Mucosa of rectum (tissue), 2 donors: ENCODE data around the gene CFAP74.
A peak's percentile ranks its signal among the peaks of the same experiment; 100 is the strongest.

Experiments used
- H3K27ac ChIP-seq, 2 donors: one replicate each; pipeline ENCODE4 v1.7.0; 2013; ENCODE audit warnings: inconsistent platforms in 2 of 2, low read depth in 2 of 2, low read length in 2 of 2
- H3K27me3 ChIP-seq, 2 donors: one replicate each; pipeline ENCODE4 v1.7.0; 2013; ENCODE audit warnings: low read length in 2 of 2; ENCODE audit not compliant: control insufficient read depth in 2 of 2, insufficient read depth in 2 of 2
- H3K36me3 ChIP-seq, 2 donors: one replicate each; pipeline ENCODE4 v1.7.0; 2013; ENCODE audit warnings: low read length in 2 of 2; ENCODE audit not compliant: control insufficient read depth in 2 of 2, insufficient read depth in 2 of 2
- H3K4me1 ChIP-seq, 2 donors: one replicate each; pipeline ENCODE4 v1.7.0; 2013; ENCODE audit warnings: low read length in 2 of 2, mild to moderate bottlenecking in 1 of 2; ENCODE audit not compliant: control insufficient read depth in 2 of 2, insufficient read depth in 2 of 2
- H3K4me3 ChIP-seq, 2 donors: one replicate each; pipeline ENCODE4 v1.7.0; 2013; ENCODE audit warnings: low read length in 2 of 2
- H3K9ac ChIP-seq, 2 donors: one replicate each; pipeline ENCODE4 v1.7.0; 2013; ENCODE audit warnings: low read length in 2 of 2, low read depth in 1 of 2, mild to moderate bottlenecking in 1 of 2
- H3K9me3 ChIP-seq, 2 donors: one replicate each; pipeline ENCODE4 v1.7.0; 2013; ENCODE audit warnings: low read length in 2 of 2; ENCODE audit not compliant: control insufficient read depth in 2 of 2
- donor health status: healthy.
- donor health status: Normal muscosa, but diverticular disease.

Gene CFAP74, protein sequence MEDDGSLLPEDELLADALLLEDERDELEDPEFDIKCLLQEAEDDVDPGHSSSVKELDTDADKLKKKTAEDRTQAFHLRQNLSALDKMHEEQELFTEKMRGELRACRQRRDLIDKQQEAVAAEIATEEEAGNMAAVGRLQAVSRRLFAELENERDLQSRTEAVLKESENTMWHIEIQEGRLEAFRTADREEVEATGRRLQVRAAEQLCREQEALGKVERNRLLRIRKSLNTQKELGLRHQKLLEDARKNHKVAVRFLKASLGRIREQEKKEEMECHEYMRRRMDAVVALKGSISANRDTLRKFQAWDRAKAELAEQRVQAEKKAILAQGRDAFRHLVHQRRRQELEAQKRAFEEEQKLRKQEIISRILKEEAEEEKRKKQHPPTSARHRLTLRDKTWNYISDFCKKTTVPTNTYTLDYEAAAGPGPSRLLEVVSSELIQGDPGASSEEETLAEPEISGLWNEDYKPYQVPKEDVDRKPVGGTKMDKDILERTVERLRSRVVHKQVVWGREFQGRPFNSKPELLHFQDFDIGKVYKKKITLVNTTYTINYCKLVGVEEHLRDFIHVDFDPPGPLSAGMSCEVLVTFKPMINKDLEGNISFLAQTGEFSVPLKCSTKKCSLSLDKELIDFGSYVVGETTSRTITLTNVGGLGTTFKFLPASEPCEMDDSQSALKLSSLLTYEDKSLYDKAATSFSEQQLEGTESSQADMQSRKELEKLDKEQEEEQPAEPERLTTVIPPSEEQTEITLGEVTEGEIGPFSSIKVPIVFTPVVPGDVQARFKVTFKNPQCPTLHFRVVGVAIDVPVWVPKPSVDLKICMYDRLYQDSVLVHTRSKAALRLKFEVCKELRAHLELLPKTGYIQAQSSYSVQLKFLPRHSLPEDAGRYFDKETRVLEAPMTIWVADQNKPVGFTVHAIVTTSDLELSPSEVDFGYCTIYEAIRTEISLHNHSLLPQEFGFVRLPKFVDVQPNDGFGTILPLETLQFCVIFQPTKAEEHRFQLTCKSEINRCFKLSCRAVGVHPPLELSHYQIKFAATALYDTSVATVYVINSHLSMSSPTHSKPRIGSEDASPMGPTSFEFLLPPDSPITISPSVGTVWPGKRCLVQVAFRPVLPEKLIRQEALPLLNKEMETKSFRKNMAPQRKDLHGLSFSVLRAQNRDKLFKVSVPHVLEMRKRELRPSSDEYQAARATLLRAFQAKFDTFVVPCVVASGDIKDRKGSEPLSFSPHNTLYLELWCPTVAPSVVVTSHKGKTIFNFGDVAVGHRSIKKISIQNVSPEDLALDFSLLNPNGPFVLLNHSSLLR (N-terminal part only)

DNA sequence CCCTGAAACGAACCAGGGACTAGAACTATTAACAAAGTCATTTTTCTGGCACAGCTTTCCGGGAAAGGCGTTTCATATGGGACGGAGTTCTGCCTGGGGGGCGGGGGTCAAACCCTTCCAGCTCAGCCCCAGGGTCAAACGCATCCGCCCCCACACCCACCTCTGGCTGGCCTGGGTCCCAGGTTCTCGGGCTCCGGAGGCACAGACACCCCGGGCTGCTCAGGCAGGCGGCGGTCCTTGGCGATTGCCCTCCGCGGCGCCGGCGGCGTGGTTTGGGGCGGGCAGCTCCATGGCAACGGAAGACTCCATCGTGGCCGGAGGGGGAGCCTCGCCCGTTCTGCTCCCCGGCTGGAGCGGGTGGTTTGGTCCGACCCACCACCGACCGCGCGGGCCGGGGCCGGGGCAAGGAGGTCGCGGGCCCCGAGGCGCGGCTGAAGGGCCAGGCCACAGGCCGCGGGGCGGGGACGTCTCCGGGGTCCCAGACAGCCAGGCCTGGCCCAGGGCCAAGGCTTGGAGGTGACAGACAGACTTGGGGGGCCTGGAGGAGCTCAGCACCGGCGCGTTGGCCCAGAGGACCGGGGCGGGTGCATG lies at the start of gene CFAP74:
TSS of gene CFAP74 (minus strand) at position 246 of the 591 bp plus-strand sequence. CDS start 12,830 bp downstream, outside the sequence.
- Histone ChIP-seq H3K27ac (no peak within 1 kb of the TSS), H3K4me3 (no peak within 1 kb of the TSS), H3K27me3 (peaks cover 15 to 17% of the 10 kb centered on the region in 2 donors), H3K36me3 (no peaks in the 10 kb centered on the region), H3K4me1 (no peaks in the 10 kb centered on the region), H3K9me3 (no peaks in the 10 kb centered on the region), H3K9ac (no peak within 1 kb of the TSS)

DNA sequence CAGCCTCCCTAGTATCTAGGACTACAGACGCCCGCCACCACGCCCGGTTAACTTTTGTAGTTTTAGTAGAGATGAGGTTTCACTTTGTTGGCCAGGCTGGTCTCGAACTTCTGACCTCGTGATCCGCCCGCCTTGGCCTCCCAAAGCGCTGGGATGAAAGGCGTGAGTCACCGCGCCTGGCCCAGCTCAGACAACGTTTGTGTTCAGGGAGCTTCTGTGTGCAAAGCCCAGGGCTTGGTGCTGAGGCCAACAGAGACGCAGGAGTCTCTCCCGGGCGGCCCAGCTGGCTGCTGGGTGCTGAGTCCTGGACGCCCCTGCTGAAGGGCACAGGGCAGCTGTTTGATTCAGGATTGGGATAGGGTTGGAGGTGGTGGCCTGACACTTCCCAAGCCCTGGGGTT lies 49.6 kb upstream of the CFAP74 start:
- Histone ChIP-seq H3K4me3 (no peak overlapping the region), H3K4me1 (peaks cover 13 to 15% of the 10 kb centered on the region in 2 donors), H3K9ac (no peak overlapping the region), H3K27me3 (no peaks in the 10 kb centered on the region), H3K27ac (no peak overlapping the region), H3K9me3 (no peaks in the 10 kb centered on the region), H3K36me3 (peaks cover 5 to 10% of the 10 kb centered on the region in 2 donors)

DNA sequence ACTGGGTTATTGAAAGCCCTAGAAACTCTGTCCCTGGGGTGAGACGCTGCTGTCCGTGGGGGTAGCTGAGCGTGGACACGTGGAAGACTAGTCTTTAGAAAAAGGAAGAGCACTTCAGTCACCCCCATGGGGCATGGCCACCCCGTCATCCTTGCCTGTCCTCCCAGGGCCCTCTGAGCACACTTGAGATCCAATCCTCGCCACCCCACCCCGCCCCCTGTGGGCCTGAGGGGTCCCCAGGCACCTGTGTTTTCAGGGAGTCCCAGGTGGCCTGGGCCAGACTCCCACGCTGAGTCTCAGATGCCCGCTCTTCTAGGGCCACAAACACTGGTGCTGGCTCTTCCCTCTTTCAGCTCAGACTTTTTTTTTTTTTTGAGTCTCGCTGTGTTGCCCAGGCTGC lies 49.2 kb upstream of the CFAP74 start:
- no peaks in the 10 kb centered on the region for H3K27me3 ChIP-seq
- peaks cover 5 to 10% of the 10 kb centered on the region in 2 donors for H3K36me3 ChIP-seq
- no peaks in the 10 kb centered on the region for H3K9me3 ChIP-seq
- H3K4me3 ChIP-seq: no peak overlapping the region
- H3K4me1 ChIP-seq: peaks cover 18 to 20% of the 10 kb centered on the region in 2 donors
- H3K9ac ChIP-seq: no peak overlapping the region
- no peak overlapping the region for H3K27ac ChIP-seq

DNA sequence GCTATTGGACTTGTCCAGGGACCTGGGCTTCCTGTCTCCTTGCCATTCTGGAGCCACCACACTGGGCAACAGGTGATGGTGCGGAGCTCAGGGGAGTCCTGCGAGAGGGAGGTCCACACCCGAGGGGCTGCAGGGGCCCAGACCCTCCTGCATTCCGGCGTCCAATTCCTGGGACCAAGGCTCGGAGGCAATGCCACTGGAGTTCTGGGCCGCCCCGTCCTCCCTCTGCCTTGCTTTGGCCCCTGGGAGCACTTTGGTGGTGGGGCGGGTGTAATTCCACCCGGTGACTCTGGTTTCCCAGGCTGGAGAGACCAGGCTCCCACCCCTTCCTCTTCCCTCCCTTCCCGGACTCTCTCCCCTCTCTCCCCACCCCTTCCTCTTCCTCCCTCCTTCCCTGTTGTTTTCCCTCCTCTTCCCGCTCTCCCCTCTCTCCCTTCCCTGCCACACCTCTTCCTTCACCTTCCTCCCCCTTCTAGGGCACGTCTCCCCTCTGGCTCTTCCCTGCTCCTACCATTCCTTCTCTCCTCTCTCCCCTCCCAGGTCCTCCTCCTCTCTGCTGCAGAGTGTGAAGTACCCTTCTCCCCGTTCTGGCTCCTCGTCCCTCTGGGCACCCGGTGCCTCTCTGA lies 48.6 kb upstream of the CFAP74 start:
- Histone ChIP-seq H3K9ac (no peak overlapping the region), H3K4me3 (peak overlapping the region in 1 of 2 donors; percentile 72), H3K27ac (no peak overlapping the region), H3K36me3 (peaks cover 5 to 8% of the 10 kb centered on the region in 2 donors), H3K9me3 (no peaks in the 10 kb centered on the region), H3K4me1 (peaks cover 21 to 26% of the 10 kb centered on the region in 2 donors), H3K27me3 (no peaks in the 10 kb centered on the region)

DNA sequence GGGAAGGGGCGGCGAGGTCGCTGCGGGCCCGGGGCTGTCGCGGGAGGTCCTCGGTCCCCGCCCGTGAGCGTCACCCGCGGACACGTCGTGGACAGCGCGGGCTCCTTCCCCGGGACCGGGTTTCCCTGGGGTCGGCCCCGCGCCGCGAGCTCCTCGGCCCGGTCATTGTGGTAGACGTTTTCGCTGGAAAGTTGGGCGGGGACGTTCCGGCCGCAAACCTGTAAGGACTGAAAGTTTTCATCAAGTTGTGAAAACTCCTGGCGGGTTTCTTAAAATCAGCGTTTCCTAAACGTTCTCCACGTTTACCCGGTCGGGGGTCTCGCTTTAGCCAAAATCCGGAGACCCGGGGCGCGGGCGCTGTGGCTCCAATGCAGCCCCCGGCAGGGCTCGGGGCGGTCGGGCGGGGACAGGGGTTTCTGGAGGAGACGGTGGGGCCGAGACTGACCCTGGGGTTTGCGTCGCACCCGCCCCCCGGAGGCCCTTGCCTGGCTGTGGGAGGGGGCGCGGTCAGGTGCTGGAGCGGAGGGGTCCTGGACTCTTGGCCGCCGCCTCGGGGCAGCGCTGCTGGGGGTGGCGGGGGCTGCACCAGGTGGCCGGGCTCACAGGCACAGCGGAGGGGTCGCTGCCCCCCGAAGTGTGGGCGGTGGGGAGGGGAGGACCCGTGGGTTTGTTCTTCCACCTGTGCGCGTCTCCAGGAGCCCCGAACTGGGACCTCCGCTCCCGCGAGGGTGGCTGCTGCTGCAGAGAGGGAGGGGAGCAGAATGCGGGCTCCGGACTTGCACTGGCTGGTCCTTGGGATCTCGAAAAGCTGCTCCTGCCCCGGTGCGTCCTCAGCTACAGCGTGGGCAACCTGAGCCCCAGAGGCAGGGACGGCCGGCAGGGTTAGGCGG lies 47.5 kb upstream of the CFAP74 start:
- Histone ChIP-seq H3K36me3 (peaks cover 4 to 5% of the 10 kb centered on the region in 2 donors), H3K27me3 (no peaks in the 10 kb centered on the region), H3K9ac (peak overlapping the region; percentile 41 to 76), H3K9me3 (no peaks in the 10 kb centered on the region), H3K27ac (peak overlapping the region; percentile 70 to 76), H3K4me3 (peak overlapping the region; percentile 65 to 72), H3K4me1 (peaks cover 27 to 37% of the 10 kb centered on the region in 2 donors)

DNA sequence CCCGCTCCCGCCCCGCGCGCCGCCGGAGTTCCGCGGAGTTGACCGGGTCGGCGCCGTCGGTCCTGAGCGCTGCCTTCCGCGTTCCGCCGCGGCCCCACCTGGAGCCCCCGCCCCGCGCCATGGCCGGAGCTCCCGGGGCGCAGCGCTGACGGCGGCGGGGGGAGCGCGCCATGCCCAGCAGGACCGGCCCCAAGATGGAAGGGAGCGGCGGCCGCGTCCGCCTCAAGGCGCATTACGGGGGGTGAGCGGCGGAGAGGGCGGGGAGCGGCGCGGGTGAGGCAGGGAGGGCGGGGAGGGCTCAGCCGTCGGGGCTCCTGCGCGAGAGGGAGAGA lies 46.8 kb upstream of the CFAP74 start:
- H3K9ac ChIP-seq: peak overlapping the region; percentile 41 to 76
- H3K27ac ChIP-seq: peak overlapping the region; percentile 70 to 76

DNA sequence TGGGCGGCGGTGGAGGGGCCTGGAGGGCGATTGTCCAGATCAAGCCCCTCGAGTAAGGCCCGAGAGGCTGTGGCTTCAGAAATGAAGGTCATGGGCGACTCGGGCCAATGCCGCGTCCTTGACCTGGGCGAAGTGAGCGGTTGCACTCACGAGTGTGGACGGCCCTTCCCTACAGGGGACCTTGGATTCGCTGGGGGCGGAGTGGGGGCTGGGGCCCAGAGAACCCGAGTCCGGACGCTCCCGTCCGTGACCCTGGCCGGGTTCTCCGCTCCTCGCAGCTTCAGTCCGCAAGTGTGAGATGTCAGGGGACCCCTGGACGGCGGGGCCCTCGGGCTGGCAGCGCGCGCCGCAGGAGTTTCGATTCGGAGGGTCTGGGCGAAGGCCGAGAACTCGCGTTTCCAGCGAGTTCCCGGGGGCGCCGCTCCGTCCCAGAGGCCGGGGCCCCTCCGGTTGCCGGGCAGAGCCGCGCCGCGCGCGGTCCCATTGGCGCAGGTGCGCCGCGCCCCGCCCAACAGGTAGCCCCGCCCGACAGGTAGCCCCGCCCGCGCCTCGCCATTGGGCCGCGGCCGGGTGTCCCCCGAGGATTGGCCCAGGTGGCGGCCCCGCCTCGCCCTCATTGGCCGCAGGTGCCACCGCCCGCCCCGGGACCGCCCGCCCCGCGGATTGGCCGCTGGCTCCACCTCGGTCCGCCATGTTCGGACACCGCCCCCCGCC lies 46.3 kb upstream of the CFAP74 start, which contains the start of gene PRKCZ:
TSS of gene PRKCZ (plus strand) at position 694 of the 714 bp plus-strand sequence. CDS start 220 bp downstream, outside the sequence.
- peaks cover 33 to 44% of the 10 kb centered on the region in 2 donors for H3K4me1 ChIP-seq
- H3K9me3 ChIP-seq: no peaks in the 10 kb centered on the region
- H3K4me3 ChIP-seq: peak within 1 kb of the TSS; percentile 72 to 75
- H3K9ac ChIP-seq: peak within 1 kb of the TSS; percentile 68 to 82
- H3K36me3 ChIP-seq: no peaks in the 10 kb centered on the region
- H3K27ac ChIP-seq: peak within 1 kb of the TSS; percentile 82 to 86
- no peaks in the 10 kb centered on the region for H3K27me3 ChIP-seq

More for the DNA sequence above, 46.8 kb upstream of the CFAP74 start:
- peaks cover 29 to 41% of the 10 kb centered on the region in 2 donors for H3K4me1 ChIP-seq
- no peaks in the 10 kb centered on the region for H3K27me3 ChIP-seq
- H3K4me3 ChIP-seq: peak overlapping the region; percentile 65 to 72
- H3K9me3 ChIP-seq: no peaks in the 10 kb centered on the region
- H3K36me3 ChIP-seq: peaks cover 2% of the 10 kb centered on the region in 2 donors

DNA sequence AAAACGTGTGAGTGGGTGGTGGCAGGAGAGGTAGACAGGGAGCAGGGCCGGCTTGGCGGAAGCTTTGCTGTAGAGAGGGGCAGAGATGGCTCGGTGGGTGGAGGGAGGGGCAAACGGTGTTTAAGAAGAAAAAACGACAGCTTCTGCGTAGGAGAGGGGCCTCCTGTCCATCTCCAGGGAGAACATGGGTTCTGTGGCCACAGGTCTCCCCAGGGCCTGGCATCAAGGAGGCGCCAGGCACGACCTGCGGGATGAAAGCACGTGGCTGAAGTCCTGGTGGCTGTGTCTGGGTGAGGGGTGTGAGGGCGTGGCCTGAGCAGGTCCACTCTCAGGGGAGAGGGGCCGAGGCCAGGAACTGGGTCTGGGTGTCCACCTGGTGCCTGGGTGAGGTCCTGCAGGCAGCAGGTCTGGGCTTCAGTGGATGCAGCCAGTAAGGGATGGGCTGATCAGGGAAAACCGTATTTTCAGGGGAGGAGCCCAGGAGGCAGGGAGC lies 45.7 kb upstream of the CFAP74 start:
- Histone ChIP-seq H3K9me3 (no peaks in the 10 kb centered on the region), H3K4me3 (peak overlapping the region; percentile 70 to 75), H3K4me1 (peaks cover 35 to 47% of the 10 kb centered on the region in 2 donors), H3K9ac (peak overlapping the region; percentile 68 to 82), H3K27me3 (no peaks in the 10 kb centered on the region), H3K27ac (peak overlapping the region; percentile 82 to 86), H3K36me3 (no peaks in the 10 kb centered on the region)
